GM20000 (cell line): ENCODE data around the gene SAT2.

Source experiments
- DNase-seq: peaks from one replicate; pipeline ENCODE4 v3.0.0; 2012; ENCODE audit warnings: low spot score
- CTCF ChIP-seq: IDR thresholded peaks from 2 replicates; pipeline ENCODE4 v1.5.1; 2012; ENCODE audit warnings: mild to moderate bottlenecking, control low read depth; ENCODE audit errors: extremely low read depth, missing control alignments

The SAT2 gene

GRCh38 chr17:7583253-7584109 lies 44.1 kb downstream of the SAT2 start, which contains the start of gene MPDU1:
Gene MPDU1 (plus strand): TSS chr17:7583852. CDS start chr17:7583863, 11 bp downstream.
- TF ChIP-seq CTCF = no peak
- DNase-seq = peak; percentile 94

DNA sequence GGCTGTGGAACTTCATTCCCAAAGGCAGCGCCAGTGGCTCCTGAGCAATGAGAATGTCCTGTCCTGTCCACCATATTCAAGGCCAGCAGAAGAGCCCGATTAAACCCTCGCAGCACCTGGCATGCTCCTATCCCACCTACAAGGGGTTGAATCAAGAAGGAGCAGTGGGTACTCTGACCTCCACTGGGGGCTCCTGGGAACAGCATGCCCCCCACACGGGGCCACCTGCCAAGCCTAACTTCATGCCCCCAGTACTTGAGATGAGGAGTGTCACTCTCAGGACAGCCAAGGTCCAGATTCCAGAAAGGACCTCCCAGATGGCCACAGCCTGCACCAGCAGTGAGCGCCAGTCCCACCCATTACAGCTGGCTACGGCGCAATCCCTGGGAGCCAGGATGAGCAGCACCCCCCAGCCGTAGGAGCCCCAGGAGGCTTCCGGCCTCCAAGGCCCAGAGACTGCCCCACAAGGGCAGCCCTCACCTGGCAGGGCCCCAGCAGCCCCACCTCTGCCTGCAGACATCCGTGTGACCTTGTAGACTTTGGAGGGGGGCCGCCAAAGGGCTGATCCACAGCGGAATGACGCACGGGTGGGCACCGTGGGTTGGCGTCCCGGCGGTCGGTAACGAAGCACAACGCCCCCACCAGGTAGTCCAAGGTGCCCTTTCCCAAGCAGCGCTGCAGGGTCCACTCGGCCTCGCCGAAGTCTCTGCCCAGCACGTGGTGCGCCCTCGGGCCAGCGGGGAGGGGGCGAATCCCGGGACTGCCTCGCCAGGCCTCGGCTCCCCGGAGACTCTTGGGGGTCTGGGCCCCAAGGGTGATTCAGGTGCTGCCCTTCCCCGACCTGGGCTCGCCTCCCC lies 45.0 kb downstream of the SAT2 start:
- DNase-seq = no peak
- TF ChIP-seq CTCF = no peak

DNA sequence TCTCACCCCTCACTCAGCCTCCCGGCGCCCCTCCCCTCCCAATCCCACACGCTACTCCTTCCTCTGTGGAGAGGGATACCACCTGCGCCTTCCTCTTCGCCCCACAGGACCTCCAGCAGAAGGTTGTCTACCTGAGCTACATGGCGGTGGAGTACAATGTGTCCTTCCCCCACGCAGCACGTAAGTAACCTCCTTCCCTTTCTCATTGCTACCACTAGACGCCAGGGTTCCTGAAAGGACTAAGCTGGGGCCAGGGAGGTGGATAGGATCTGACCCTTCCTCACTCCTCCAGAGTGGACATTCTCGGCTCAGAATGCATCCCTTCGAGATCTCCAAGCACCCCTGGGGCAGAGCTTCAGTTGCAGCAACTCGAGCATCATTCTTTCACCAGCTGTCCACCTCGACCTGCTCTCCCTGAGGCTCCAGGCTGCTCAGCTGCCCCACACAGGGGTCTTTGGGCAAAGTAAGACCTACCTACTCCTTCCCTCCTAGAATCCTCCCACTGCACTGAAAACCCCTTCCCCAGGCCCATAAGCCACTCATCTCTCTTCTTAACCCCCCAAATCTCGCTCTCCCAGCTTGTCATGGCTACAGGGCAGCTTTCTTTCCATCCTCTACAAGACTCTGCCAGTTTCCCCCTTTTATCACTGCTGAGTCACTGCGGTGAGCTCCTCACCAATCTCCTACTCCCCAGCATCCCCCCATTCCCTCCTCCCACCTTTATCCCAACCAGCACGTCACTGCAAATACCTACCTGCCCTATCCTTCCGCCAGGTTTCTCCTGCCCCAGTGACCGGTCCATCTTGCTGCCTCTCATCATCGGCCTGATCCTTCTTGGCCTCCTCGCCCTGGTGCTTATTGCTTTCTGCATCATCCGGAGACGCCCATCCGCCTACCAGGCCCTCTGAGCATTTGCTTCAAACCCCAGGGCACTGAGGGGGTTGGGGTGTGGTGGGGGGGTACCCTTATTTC lies 46.7 kb downstream of the SAT2 start:
- TF ChIP-seq CTCF = no peak
- peak; percentile 5 for DNase-seq

GRCh38 chr17:7579834-7580603 lies 47.6 kb downstream of the SAT2 start:
- TF ChIP-seq CTCF = no peak
- no peak for DNase-seq

- DNase-seq = peak; percentile 84
- TF ChIP-seq CTCF = no peak
Observed at GRCh38 chr17:7579001-7579833, 48.4 kb downstream of the SAT2 start, which contains the start of gene CD68. Gene CD68 (plus strand): TSS chr17:7579638. CDS start chr17:7579678, 40 bp downstream.
